ENCODE data around the gene SFRP5.

The SFRP5 gene

GRCh38 chr10:97789770-97790397 lies 18.1 kb upstream of the SFRP5 start:
- no peak overlapping the region for H3K4me3 ChIP-seq (ENCODE audit: low read depth, low read length)
- ChIA-PET POLR2A (no interaction called here), CTCF (interaction anchor here (1.7 to 8.4 kb wide), 4 partner anchors 14 to 252 kb away, joined by 5 to 176 read pairs (median 35); no protein-coding TSS in a partner anchor)
- no peak for DNase-seq (ENCODE audit: low read depth, low spot score)
- TF ChIP-seq CTCF (IDR thresholded peaks at IDR 0.05; ENCODE audit: insufficient read depth, low read length, missing control alignments), result no peak

- no peak for DNase-seq (ENCODE audit: low read depth, low spot score)
- ChIA-PET POLR2A (no interaction called here), CTCF (interaction anchor here (1.2 to 1.7 kb wide), 2 partner anchors 11 to 15 kb away, joined by 3 to 5 read pairs; no protein-coding TSS in a partner anchor)
- H3K4me3 ChIP-seq (ENCODE audit: low read depth, low read length), result no peak overlapping the region
- no peak for TF ChIP-seq CTCF (IDR thresholded peaks at IDR 0.05; ENCODE audit: insufficient read depth, low read length, missing control alignments)
These were observed 17.0 kb upstream of the SFRP5 start for GRCh38 chr10:97788552-97789442.

- TF ChIP-seq CTCF (IDR thresholded peaks at IDR 0.05; ENCODE audit: insufficient read depth, low read length, missing control alignments), result no peak
- no peak for DNase-seq (ENCODE audit: low read depth, low spot score)
- ChIA-PET POLR2A (no interaction called here), CTCF (interaction anchor here (2.2 kb wide), 1 partner anchor 83 kb away, joined by 6 read pairs; no protein-coding TSS in a partner anchor)
- no peak overlapping the region for H3K4me3 ChIP-seq (ENCODE audit: low read depth, low read length)
These were observed 13.9 kb upstream of the SFRP5 start for GRCh38 chr10:97785731-97786130.

- ChIA-PET CTCF (interaction anchor here (2.2 kb wide), 1 partner anchor 83 kb away, joined by 6 read pairs; no protein-coding TSS in a partner anchor), POLR2A (no interaction called here)
- no peak for DNase-seq (ENCODE audit: low read depth, low spot score)
- TF ChIP-seq CTCF (IDR thresholded peaks at IDR 0.05; ENCODE audit: insufficient read depth, low read length, missing control alignments), result no peak
- H3K4me3 ChIP-seq (ENCODE audit: low read depth, low read length), result no peak overlapping the region
These were observed 13.4 kb upstream of the SFRP5 start for GRCh38 chr10:97785231-97785630.

GRCh38 chr10:97784200-97784810 lies 12.5 kb upstream of the SFRP5 start:
- no peak overlapping the region for H3K4me3 ChIP-seq (ENCODE audit: low read depth, low read length)
- CTCF ChIA-PET, result no interaction called here
- POLR2A ChIA-PET, result no interaction called here
- DNase-seq (ENCODE audit: low read depth, low spot score), result no peak
- TF ChIP-seq CTCF (IDR thresholded peaks at IDR 0.05; ENCODE audit: insufficient read depth, low read length, missing control alignments), result no peak

Data from AG04449 (cell line).